Ishikawa (cell line): ENCODE results near the gene CETP.

Experiments used
- CREB1 ChIP-seq: IDR thresholded peaks from 2 replicates; pipeline ENCODE4 v1.6.1; 2012; ENCODE audit warnings: low read depth
- EGR1 ChIP-seq: IDR thresholded peaks from 2 replicates; pipeline ENCODE4 v1.6.1; 2012
- EP300 ChIP-seq: IDR thresholded peaks from 2 replicates; pipeline ENCODE4 v1.6.1; 2012; ENCODE audit warnings: borderline replicate concordance
- FOXM1 ChIP-seq: IDR thresholded peaks from 2 replicates; pipeline ENCODE4 v1.6.1; 2012; ENCODE audit warnings: low read depth, borderline replicate concordance
- MAX ChIP-seq: IDR thresholded peaks from 2 replicates; pipeline ENCODE4 v1.6.1; 2012
- NFIC ChIP-seq: IDR thresholded peaks from 2 replicates; pipeline ENCODE4 v1.6.1; 2012
- RAD21 ChIP-seq: IDR thresholded peaks from 2 replicates; pipeline ENCODE4 v1.6.1; 2012; ENCODE audit warnings: low read depth
- REST ChIP-seq: IDR thresholded peaks from 2 replicates; pipeline ENCODE4 v1.6.1; 2012; ENCODE audit warnings: low read depth, mild to moderate bottlenecking
- TAF1 ChIP-seq: IDR thresholded peaks from 2 replicates; pipeline ENCODE4 v1.6.1; 2012; ENCODE audit warnings: low read depth, mild to moderate bottlenecking
- TEAD4 ChIP-seq: IDR thresholded peaks from 2 replicates; pipeline ENCODE4 v1.6.1; 2012
- YY1 ChIP-seq: IDR thresholded peaks from 2 replicates; pipeline ENCODE4 v1.6.1; 2012; ENCODE audit warnings: low read depth

GRCh38 chr16:56977823-56978430, 16.2 kb downstream of the CETP start:
- TF ChIP-seq EGR1: no peak
- TF ChIP-seq MAX: no peak
- no peak for TF ChIP-seq FOXM1
- no peak for TF ChIP-seq YY1
- no peak for TF ChIP-seq CREB1
- no peak for TF ChIP-seq TAF1
- no peak for TF ChIP-seq EP300
- TF ChIP-seq RAD21: no peak
- no peak for TF ChIP-seq REST
- TF ChIP-seq NFIC: no peak
- TF ChIP-seq TEAD4: no peak
